ENCODE measurements around the gene ENAH.

- TF ChIP-seq, protein P1, sequence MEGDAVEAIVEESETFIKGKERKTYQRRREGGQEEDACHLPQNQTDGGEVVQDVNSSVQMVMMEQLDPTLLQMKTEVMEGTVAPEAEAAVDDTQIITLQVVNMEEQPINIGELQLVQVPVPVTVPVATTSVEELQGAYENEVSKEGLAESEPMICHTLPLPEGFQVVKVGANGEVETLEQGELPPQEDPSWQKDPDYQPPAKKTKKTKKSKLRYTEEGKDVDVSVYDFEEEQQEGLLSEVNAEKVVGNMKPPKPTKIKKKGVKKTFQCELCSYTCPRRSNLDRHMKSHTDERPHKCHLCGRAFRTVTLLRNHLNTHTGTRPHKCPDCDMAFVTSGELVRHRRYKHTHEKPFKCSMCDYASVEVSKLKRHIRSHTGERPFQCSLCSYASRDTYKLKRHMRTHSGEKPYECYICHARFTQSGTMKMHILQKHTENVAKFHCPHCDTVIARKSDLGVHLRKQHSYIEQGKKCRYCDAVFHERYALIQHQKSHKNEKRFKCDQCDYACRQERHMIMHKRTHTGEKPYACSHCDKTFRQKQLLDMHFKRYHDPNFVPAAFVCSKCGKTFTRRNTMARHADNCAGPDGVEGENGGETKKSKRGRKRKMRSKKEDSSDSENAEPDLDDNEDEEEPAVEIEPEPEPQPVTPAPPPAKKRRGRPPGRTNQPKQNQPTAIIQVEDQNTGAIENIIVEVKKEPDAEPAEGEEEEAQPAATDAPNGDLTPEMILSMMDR (IDR thresholded peaks at IDR 0.05; ENCODE audit: low read length) = no peak
- TF ChIP-seq EZH2 (optimal IDR thresholded peaks at IDR 0.05; ENCODE audit: low read depth, low read length) = no peak
- TF ChIP-seq EZH2phosphoT487 (IDR thresholded peaks at IDR 0.05; ENCODE audit: low read length) = no peak
Measured at GRCh38 chr1:225581186-225581585, 71.7 kb downstream of the ENAH start.
